H1 (cell line): Measurements from ENCODE around the gene CAPN9. TPM values are rescaled to one million over a fixed set of nuclear protein-coding genes. Genes with fewer than 3 reads are reported as not detected.

Experiments
- CTCF ChIA-PET: fragments of 300-600 bp; sonication (Branson Sonifier 250); formaldehyde crosslinking; loops from one replicate; lab custom pipeline; 2021; ENCODE audit not compliant: partially characterized antibody; lab: Charles Lee
- POLR2A ChIA-PET: fragments of 300-600 bp; sonication (Branson Sonifier 250); formaldehyde crosslinking; loops from one replicate; lab custom pipeline; 2021; ENCODE audit warnings: inconsistent platforms; ENCODE audit not compliant: partially characterized antibody; lab: Charles Lee
- DNase-seq, 2 experiments: peaks; one replicate each; pipeline versions ENCODE4 v3.0.0 to v3.0.0-alpha.2; 2010 to 2022; ENCODE audit warnings: low spot score in 2 of 2, low read depth in 1 of 2, mixed read lengths in 1 of 2
- FAIRE-seq: peaks from 2 replicates; lab custom pipeline; 2011; peaks lifted over from hg19 to GRCh38; lab: Jason Lieb, UNC
- H2AFZ ChIP-seq: 2 replicates; pipeline ENCODE4 v1.8.1; 2012; ENCODE audit warnings: low read length, inconsistent platforms
- H2AK5ac ChIP-seq: 2 replicates; pipeline ENCODE4 v1.6.1; 2013; ENCODE audit warnings: low read depth, low read length
- H2BK120ac ChIP-seq: replicated peaks from 2 replicates; pipeline ENCODE3; 2013; ENCODE audit warnings: low read depth, low read length, inconsistent platforms
- H2BK12ac ChIP-seq: 2 replicates; pipeline ENCODE4 v1.6.1; 2013; ENCODE audit warnings: low read depth, low read length
- H2BK15ac ChIP-seq: 2 replicates; pipeline ENCODE4 v1.6.1; 2013; ENCODE audit warnings: low read length
- H2BK20ac ChIP-seq: 2 replicates; pipeline ENCODE4 v1.6.1; 2013; ENCODE audit warnings: low read length
- H2BK5ac ChIP-seq: 2 replicates; pipeline ENCODE4 v1.6.1; 2013; ENCODE audit warnings: low read depth, low read length
- H3K14ac ChIP-seq: 2 replicates; pipeline ENCODE4 v1.6.1; 2013; ENCODE audit warnings: inconsistent platforms; ENCODE audit not compliant: insufficient read length
- H3K18ac ChIP-seq: 2 replicates; pipeline ENCODE4 v1.6.1; 2013; ENCODE audit warnings: low read length; ENCODE audit errors: extremely low read depth
- H3K23ac ChIP-seq: 2 replicates; pipeline ENCODE4 v1.6.1; 2013; ENCODE audit warnings: inconsistent platforms; ENCODE audit not compliant: insufficient read length
- H3K23me2 ChIP-seq: 2 replicates; pipeline ENCODE4 v1.6.1; 2013; ENCODE audit warnings: low read depth, low read length
- H3K27ac ChIP-seq: 2 replicates; pipeline ENCODE4 v1.6.1; 2011; ENCODE audit warnings: low read depth, low read length, inconsistent platforms
- H3K27me3 ChIP-seq, 4 experiments: replicated peaks in 1 of 4; 1 replicate in 1 of 4; 2 replicates in 3 of 4; pipeline versions ENCODE4 v1.6.1 to v1.8.1; 2011 to 2013; ENCODE audit warnings: low read length in 3 of 4, mild to moderate bottlenecking in 3 of 4, inconsistent platforms in 2 of 4, mixed read lengths in 2 of 4, moderate library complexity in 1 of 4; ENCODE audit not compliant: control insufficient read depth in 3 of 4, insufficient read depth in 3 of 4; ENCODE audit errors: extremely low read depth in 1 of 4
- H3K36me3 ChIP-seq, 4 experiments: 2 replicates each; pipeline versions ENCODE4 v1.6.1 to v1.8.1; 2011 to 2013; ENCODE audit warnings: mild to moderate bottlenecking in 4 of 4, low read length in 3 of 4, moderate library complexity in 2 of 4, control low read depth in 1 of 4, inconsistent platforms in 1 of 4; ENCODE audit not compliant: insufficient read depth in 4 of 4, control insufficient read depth in 2 of 4
- H3K4ac ChIP-seq: replicated peaks from 2 replicates; pipeline ENCODE3; 2013; ENCODE audit warnings: low read length, low read depth, mixed read lengths, inconsistent platforms; ENCODE audit not compliant: insufficient read length
- H3K4me1 ChIP-seq, 4 experiments: replicated peaks in 1 of 4; 1 replicate in 1 of 4; 2 replicates in 3 of 4; pipeline versions ENCODE4 v1.6.1 to v1.8.1; 2011 to 2013; ENCODE audit warnings: low read length in 3 of 4, inconsistent platforms in 2 of 4, mixed read lengths in 1 of 4; ENCODE audit not compliant: insufficient read depth in 4 of 4, control insufficient read depth in 3 of 4
- H3K4me2 ChIP-seq, 2 experiments: 2 replicates each; pipeline versions ENCODE4 v1.6.1 to v1.8.1; 2011 to 2013; ENCODE audit warnings: low read depth in 2 of 2, low read length in 2 of 2, control low read depth in 1 of 2, inconsistent platforms in 1 of 2, mild to moderate bottlenecking in 1 of 2; ENCODE audit not compliant: insufficient read depth in 1 of 2
- H3K4me3 ChIP-seq, 4 experiments: fragments of 200-600, 300-600 bp in 1 of 4; sonication (generic), shearing (Covaris generic), sonication (Bioruptor Twin) in 1 of 4; 2 replicates each; pipeline versions ENCODE4 v1.5.1 to v1.8.1; 2011 to 2016; ENCODE audit warnings: low read length in 4 of 4, low read depth in 3 of 4, control low read depth in 2 of 4, inconsistent platforms in 2 of 4, mild to moderate bottlenecking in 2 of 4, mixed read lengths in 1 of 4, moderate library complexity in 1 of 4; ENCODE audit not compliant: insufficient read depth in 2 of 4; ENCODE audit errors: extremely low read depth in 1 of 4
- H3K56ac ChIP-seq: replicated peaks from 2 replicates; pipeline ENCODE3; 2013; ENCODE audit warnings: low read depth, mild to moderate bottlenecking, mixed read lengths, low read length, inconsistent platforms; ENCODE audit not compliant: insufficient read length
- H3K79me1 ChIP-seq: 2 replicates; pipeline ENCODE4 v1.6.1; 2013; ENCODE audit warnings: low read depth, low read length, control low read depth
- H3K79me2 ChIP-seq, 2 experiments: 2 replicates each; pipeline versions ENCODE4 v1.6.1 to v1.8.1; 2012 to 2013; ENCODE audit warnings: low read length in 2 of 2, mild to moderate bottlenecking in 2 of 2, inconsistent platforms in 1 of 2; ENCODE audit not compliant: insufficient read depth in 2 of 2, control insufficient read depth in 1 of 2
- H3K9ac ChIP-seq, 4 experiments: replicated peaks in 1 of 4; 1 replicate in 1 of 4; 2 replicates in 3 of 4; pipeline versions ENCODE4 v1.6.1 to v1.8.1; 2011 to 2013; ENCODE audit warnings: low read depth in 3 of 4, low read length in 3 of 4, control low read depth in 2 of 4, mild to moderate bottlenecking in 2 of 4, moderate library complexity in 2 of 4, inconsistent platforms in 1 of 4; ENCODE audit errors: extremely low read depth in 1 of 4
- H3K9me3 ChIP-seq, 2 experiments: 2 replicates each; pipeline versions ENCODE4 v1.6.1 to v1.8.1; 2012 to 2013; ENCODE audit warnings: mild to moderate bottlenecking in 2 of 2, moderate library complexity in 2 of 2, control low read depth in 1 of 2, inconsistent platforms in 1 of 2, low read depth in 1 of 2, low read length in 1 of 2, mixed read lengths in 1 of 2; ENCODE audit not compliant: insufficient read depth in 2 of 2
- H4K20me1 ChIP-seq, 2 experiments: replicated peaks in 1 of 2; 2 replicates each; pipeline versions ENCODE3 to v1.8.1; 2011 to 2013; ENCODE audit warnings: inconsistent platforms in 2 of 2, low read length in 2 of 2, mild to moderate bottlenecking in 1 of 2; ENCODE audit not compliant: insufficient read depth in 2 of 2, control insufficient read depth in 1 of 2
- H4K5ac ChIP-seq: 2 replicates; pipeline ENCODE4 v1.6.1; 2013; ENCODE audit warnings: low read length, low read depth, mixed read lengths, inconsistent platforms; ENCODE audit not compliant: insufficient read length
- H4K8ac ChIP-seq: 2 replicates; pipeline ENCODE4 v1.8.0; 2013; ENCODE audit warnings: mild to moderate bottlenecking, moderate library complexity, low read length, inconsistent platforms; ENCODE audit not compliant: insufficient read depth; ENCODE audit errors: extremely low read depth
- H4K91ac ChIP-seq: replicated peaks from 2 replicates; pipeline ENCODE3; 2013; ENCODE audit warnings: low read length, mixed read lengths, inconsistent platforms; ENCODE audit not compliant: insufficient read length
- BRCA1 ChIP-seq: IDR thresholded peaks from 2 replicates; pipeline ENCODE4 v1.6.1; 2012; ENCODE audit warnings: low read depth, low read length, improper control_type of control experiment
- EP300 ChIP-seq, 2 experiments: IDR thresholded peaks; 1 replicate in 1 of 2; 2 replicates in 1 of 2; pipeline ENCODE4 v1.6.1; 2011 to 2012; ENCODE audit warnings: low read depth in 2 of 2, low read length in 2 of 2, mild to moderate bottlenecking in 2 of 2, borderline replicate concordance in 1 of 2, inconsistent platforms in 1 of 2, moderate library complexity in 1 of 2
- POU5F1 ChIP-seq: IDR thresholded peaks from 2 replicates; pipeline ENCODE4 v1.6.1; 2011; ENCODE audit warnings: low read depth, mild to moderate bottlenecking, low read length, moderate library complexity
- SP1 ChIP-seq: IDR thresholded peaks from 2 replicates; pipeline ENCODE4 v1.6.1; 2011; ENCODE audit warnings: low read depth, low read length
- WGBS, 2 experiments: shearing (Covaris generic) in 1 of 2; methylation state at CpG; one replicate each; pipeline versions ENCODE4 v1.1.6 to v1.1.7; 2013 to 2015; ENCODE audit warnings: low lambda C conversion rate in 2 of 2, mixed read lengths in 2 of 2, inconsistent platforms in 1 of 2, low coverage in 1 of 2, missing lambda C conversion rate in 1 of 2; ENCODE audit not compliant: insufficient replicate concordance in 2 of 2, insufficient coverage in 1 of 2, insufficient read length in 1 of 2; ENCODE audit errors: extremely low coverage in 1 of 2, missing lambda C conversion rate in 1 of 2; 5-methylcytosine and 5-hydroxymethylcytosine counted together
- polyA plus RNA-seq, 7 experiments: library from polyadenylated mRNA; depleted of rRNA in 3 of 7; stranded (reverse) in 5 of 7; unstranded in 2 of 7; fragments of >200 nt in 5 of 7; fragments of 200-250 nt in 2 of 7; gene quantifications; 1 replicate in 5 of 7; 2 replicates in 1 of 7; 4 replicates in 1 of 7; pipeline versions ENCODE4 v1.2.1 to v1.2.3, GENCODE V29; 2011 to 2013; ENCODE audit warnings: missing spikeins in 2 of 7, mixed read lengths in 2 of 7
- total RNA-seq: library from RNA; stranded (reverse); fragmentation: NEBNext Ultra II Directional; extraction: Animal tissue kit (Norgen Biotek cat#: 25700); gene quantifications from 2 replicates; pipeline ENCODE4 v1.2.1, GENCODE V29; 2021

The CAPN9 gene
- total and polyA plus RNA-seq, 2 of the 8 experiments (the other 6 are each of a cell fraction or from before 2014, with no cell fraction given) = 0.22 to 0.76 TPM

- H3K23me2 ChIP-seq = no peaks in the 10 kb centered on the region
- 0 out of 7 replicates have a peak, but pooled peaks cover 0 to 2% (median 0%) of the 10 kb centered on the region in 4 experiments for H3K4me1 ChIP-seq
- no peaks in the 10 kb centered on the region for H3K79me1 ChIP-seq
- no peak overlapping the region for H2BK120ac ChIP-seq
- TF ChIP-seq BRCA1 = no peak
- TF ChIP-seq POU5F1 = no peak
- no peak for TF ChIP-seq EP300 (IDR thresholded peaks at IDR 0.05; ENCODE audit: borderline replicate concordance in 1 of 2, low read depth in 2 of 2, low read length in 2 of 2)
- no peak for TF ChIP-seq SP1
- TF ChIP-seq, all 59 proteins: peak for 0
- H3K27me3 ChIP-seq = no peaks in the 10 kb centered on the region; a peak in 3 of 7 replicates
- 80% methylated on average over 13 of the region's 13 CpGs; no CpG with 5 or more reads in 1 of the 2 experiments for WGBS, 2 experiments
- H4K91ac ChIP-seq = no peak overlapping the region
- POLR2A ChIA-PET = no interaction called here
- CTCF ChIA-PET = interaction anchor here (0.6 to 4.4 kb wide), 31 partner anchors 8 to 418 kb away, joined by 3 to 27 read pairs (median 4); no protein-coding TSS in a partner anchor
- peaks cover 0 to 1% of the 10 kb centered on the region in 2 experiments for H4K20me1 ChIP-seq
- H2AFZ ChIP-seq = no peak overlapping the region
- H3K9ac ChIP-seq = no peak overlapping the region
- no peak overlapping the region for H2AK5ac ChIP-seq
- no peaks in the 10 kb centered on the region for H3K36me3 ChIP-seq
- H2BK20ac ChIP-seq = no peak overlapping the region
- H3K27ac ChIP-seq = no peak overlapping the region
- no peak for FAIRE-seq
- no peak overlapping the region for H3K4me2 ChIP-seq
- H3K23ac ChIP-seq = no peak overlapping the region
- no peak overlapping the region for H4K5ac ChIP-seq
- DNase-seq = no peak
- H2BK15ac ChIP-seq = no peak overlapping the region
- H3K18ac ChIP-seq = no peak overlapping the region
- no peaks in the 10 kb centered on the region for H3K79me2 ChIP-seq
- H4K8ac ChIP-seq = no peak overlapping the region
- H2BK5ac ChIP-seq = no peak overlapping the region
- no peaks in the 10 kb centered on the region for H3K9me3 ChIP-seq
- no peak overlapping the region for H3K4me3 ChIP-seq
- H2BK12ac ChIP-seq = no peak overlapping the region
- no peak overlapping the region for H3K14ac ChIP-seq
- H3K56ac ChIP-seq = no peak overlapping the region
- H3K4ac ChIP-seq = no peak overlapping the region
These were observed 50.3 kb downstream of the CAPN9 start for GRCh38 chr1:230797376-230797920.
